Panc1 (cell line): Measurements from ENCODE around the gene R3HDM2.

ENCODE experiments used
- POLR2AphosphoS5 ChIP-seq: IDR thresholded peaks from 2 replicates; pipeline ENCODE4 v1.6.1; 2012; ENCODE audit warnings: mild to moderate bottlenecking, low read depth, low read length, moderate library complexity
- SIN3A ChIP-seq: IDR thresholded peaks from 2 replicates; pipeline ENCODE4 v1.6.1; 2012; ENCODE audit warnings: low read depth, mild to moderate bottlenecking, low read length, moderate library complexity, borderline replicate concordance; ENCODE audit not compliant: insufficient read depth
- TCF7L2 ChIP-seq: IDR thresholded peaks from 2 replicates; pipeline ENCODE4 v1.6.1; 2011; ENCODE audit warnings: mild to moderate bottlenecking, low read depth, low read length, inconsistent platforms
- TF ChIP-seq, protein P1 (sequence below): fragments of 450-650 bp; IDR thresholded peaks from 2 replicates; pipeline ENCODE4 v1.5.1; 2017; ENCODE audit warnings: mild to moderate bottlenecking
- TF ChIP-seq, protein P2 (sequence below), 2 experiments: IDR thresholded peaks; 2 replicates each; pipeline ENCODE4 v1.6.1; 2011 to 2012; ENCODE audit warnings: low read depth in 2 of 2, control low read depth in 1 of 2, low read length in 1 of 2, mild to moderate bottlenecking in 1 of 2, moderate library complexity in 1 of 2; ENCODE audit not compliant: insufficient read depth in 1 of 2

DNA sequence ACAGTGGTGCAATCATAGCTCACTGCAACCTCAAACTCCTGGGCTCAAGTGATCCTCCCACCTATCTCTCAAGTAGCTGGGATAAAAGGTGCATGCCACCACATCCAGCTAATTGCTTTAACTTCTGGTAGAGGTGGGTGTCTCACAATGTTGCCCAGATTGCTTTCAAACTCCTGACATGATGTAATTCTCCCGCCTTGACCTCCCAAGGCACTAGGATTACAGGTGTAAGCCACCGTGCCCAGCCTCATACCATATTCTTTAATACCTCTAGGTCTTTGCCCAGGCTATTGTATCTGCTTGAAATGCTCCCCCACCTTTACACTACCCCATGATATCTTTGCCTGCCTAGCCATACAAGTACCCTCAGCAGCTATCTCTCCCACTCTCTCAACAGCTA, 11.3 kb downstream of the R3HDM2 start:
- TF ChIP-seq, protein P1, sequence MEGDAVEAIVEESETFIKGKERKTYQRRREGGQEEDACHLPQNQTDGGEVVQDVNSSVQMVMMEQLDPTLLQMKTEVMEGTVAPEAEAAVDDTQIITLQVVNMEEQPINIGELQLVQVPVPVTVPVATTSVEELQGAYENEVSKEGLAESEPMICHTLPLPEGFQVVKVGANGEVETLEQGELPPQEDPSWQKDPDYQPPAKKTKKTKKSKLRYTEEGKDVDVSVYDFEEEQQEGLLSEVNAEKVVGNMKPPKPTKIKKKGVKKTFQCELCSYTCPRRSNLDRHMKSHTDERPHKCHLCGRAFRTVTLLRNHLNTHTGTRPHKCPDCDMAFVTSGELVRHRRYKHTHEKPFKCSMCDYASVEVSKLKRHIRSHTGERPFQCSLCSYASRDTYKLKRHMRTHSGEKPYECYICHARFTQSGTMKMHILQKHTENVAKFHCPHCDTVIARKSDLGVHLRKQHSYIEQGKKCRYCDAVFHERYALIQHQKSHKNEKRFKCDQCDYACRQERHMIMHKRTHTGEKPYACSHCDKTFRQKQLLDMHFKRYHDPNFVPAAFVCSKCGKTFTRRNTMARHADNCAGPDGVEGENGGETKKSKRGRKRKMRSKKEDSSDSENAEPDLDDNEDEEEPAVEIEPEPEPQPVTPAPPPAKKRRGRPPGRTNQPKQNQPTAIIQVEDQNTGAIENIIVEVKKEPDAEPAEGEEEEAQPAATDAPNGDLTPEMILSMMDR, result no peak
- TF ChIP-seq POLR2AphosphoS5 (no peak), SIN3A (no peak), TCF7L2 (no peak)
- TF ChIP-seq, protein P2, sequence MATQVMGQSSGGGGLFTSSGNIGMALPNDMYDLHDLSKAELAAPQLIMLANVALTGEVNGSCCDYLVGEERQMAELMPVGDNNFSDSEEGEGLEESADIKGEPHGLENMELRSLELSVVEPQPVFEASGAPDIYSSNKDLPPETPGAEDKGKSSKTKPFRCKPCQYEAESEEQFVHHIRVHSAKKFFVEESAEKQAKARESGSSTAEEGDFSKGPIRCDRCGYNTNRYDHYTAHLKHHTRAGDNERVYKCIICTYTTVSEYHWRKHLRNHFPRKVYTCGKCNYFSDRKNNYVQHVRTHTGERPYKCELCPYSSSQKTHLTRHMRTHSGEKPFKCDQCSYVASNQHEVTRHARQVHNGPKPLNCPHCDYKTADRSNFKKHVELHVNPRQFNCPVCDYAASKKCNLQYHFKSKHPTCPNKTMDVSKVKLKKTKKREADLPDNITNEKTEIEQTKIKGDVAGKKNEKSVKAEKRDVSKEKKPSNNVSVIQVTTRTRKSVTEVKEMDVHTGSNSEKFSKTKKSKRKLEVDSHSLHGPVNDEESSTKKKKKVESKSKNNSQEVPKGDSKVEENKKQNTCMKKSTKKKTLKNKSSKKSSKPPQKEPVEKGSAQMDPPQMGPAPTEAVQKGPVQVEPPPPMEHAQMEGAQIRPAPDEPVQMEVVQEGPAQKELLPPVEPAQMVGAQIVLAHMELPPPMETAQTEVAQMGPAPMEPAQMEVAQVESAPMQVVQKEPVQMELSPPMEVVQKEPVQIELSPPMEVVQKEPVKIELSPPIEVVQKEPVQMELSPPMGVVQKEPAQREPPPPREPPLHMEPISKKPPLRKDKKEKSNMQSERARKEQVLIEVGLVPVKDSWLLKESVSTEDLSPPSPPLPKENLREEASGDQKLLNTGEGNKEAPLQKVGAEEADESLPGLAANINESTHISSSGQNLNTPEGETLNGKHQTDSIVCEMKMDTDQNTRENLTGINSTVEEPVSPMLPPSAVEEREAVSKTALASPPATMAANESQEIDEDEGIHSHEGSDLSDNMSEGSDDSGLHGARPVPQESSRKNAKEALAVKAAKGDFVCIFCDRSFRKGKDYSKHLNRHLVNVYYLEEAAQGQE (IDR thresholded peaks at IDR 0.05; ENCODE audit: insufficient read depth in 1 of 2, low read depth in 2 of 2, low read length in 1 of 2), result no peak
